GM13976 (cell line): Measurements from ENCODE around the gene IQCE.
"Not testable (repeated sequence)": the region's sequence is repeated elsewhere in the genome, so short reads cannot be mapped to it uniquely, and the experiment has no call there.

Source experiments
- DNase-seq: peaks from one replicate; pipeline ENCODE4 v3.0.0; 2012; ENCODE audit warnings: low spot score
- CTCF ChIP-seq: IDR thresholded peaks from 2 replicates; pipeline ENCODE4 v1.5.1; 2012; ENCODE audit warnings: borderline replicate concordance, mild to moderate bottlenecking; ENCODE audit not compliant: insufficient read depth; ENCODE audit errors: extremely low read depth, missing control alignments, control extremely low read depth
- in situ Hi-C: fragments of 300-500 bp; cut with MboI; formaldehyde crosslinking; loops from one replicate; pipeline ENCODE4 v1.12.0; 2022; ENCODE audit warnings: low sequenced_read_pairs, mixed read lengths, inconsistent platforms; ENCODE audit not compliant: unreplicated experiment

The IQCE gene

GRCh38 chr7:2553831-2554581 lies 4.8 kb upstream of the IQCE start:
- no peak for DNase-seq
- in situ Hi-C loops, result no loop called here
- TF ChIP-seq CTCF, result no peak

- in situ Hi-C loops, result no loop called here
- no peak for TF ChIP-seq CTCF
- DNase-seq, result peak; percentile 46
Observed at GRCh38 chr7:2554661-2555111, 4.1 kb upstream of the IQCE start.

GRCh38 chr7:2555121-2556052 lies 3.4 kb upstream of the IQCE start, which contains the start of gene BRAT1:
Gene BRAT1 (minus strand): TSS chr7:2555524. CDS start chr7:2554431, 1,093 bp downstream.
- peak; percentile 41 for TF ChIP-seq CTCF
- in situ Hi-C loops, result no loop called here
- peak; percentile 98 for DNase-seq

- TF ChIP-seq CTCF, result no peak
- in situ Hi-C loops, result no loop called here
- peak; percentile 46 for DNase-seq
Observed at GRCh38 chr7:2559283-2559950, 638 bp downstream of the IQCE start.

GRCh38 chr7:2563955-2564354 lies 5.2 kb downstream of the IQCE start:
- in situ Hi-C loops, DNase-seq: not testable (repeated sequence)

GRCh38 chr7:2564970-2565540 lies 6.3 kb downstream of the IQCE start:
- no peak for DNase-seq
- in situ Hi-C loops, result no loop called here
- TF ChIP-seq CTCF, result no peak
